GM12891 (cell line): Measurements from ENCODE around the gene LHX4.

Source experiments
- PAX5 ChIP-seq: IDR thresholded peaks from 2 replicates; pipeline ENCODE4 v1.6.1; 2011; ENCODE audit warnings: low read length, moderate library complexity, mild to moderate bottlenecking; ENCODE audit not compliant: insufficient read depth, severe bottlenecking
- POLR2A ChIP-seq: IDR thresholded peaks from 2 replicates; pipeline ENCODE4 v1.6.1; 2011; ENCODE audit warnings: low read depth, low read length, control low read depth
- POLR2AphosphoS5 ChIP-seq: IDR thresholded peaks from 2 replicates; pipeline ENCODE4 v1.6.1; 2011; ENCODE audit warnings: low read depth, low read length, control low read depth
- SPI1 ChIP-seq: IDR thresholded peaks from 2 replicates; pipeline ENCODE4 v1.6.1; 2011; ENCODE audit warnings: low read depth, low read length, control low read depth

GRCh38 chr1:180239145-180240096 is 9.4 kb downstream of the LHX4 start:
- TF ChIP-seq POLR2AphosphoS5, result no peak
- TF ChIP-seq POLR2A, result no peak
- TF ChIP-seq PAX5, result no peak
- no peak for TF ChIP-seq SPI1
